GM23338 (cell line): ENCODE data around the gene PYGB. TPM values are rescaled to one million over a fixed set of nuclear protein-coding genes. Genes with fewer than 3 reads are reported as not detected.

Source experiments
- ATAC-seq: fragments of 200-7000 bp; cut with Tn5 transposase; 3 replicates; pipeline ENCODE4 v1.9.1; 2020
- DNase-seq: peaks from one replicate; pipeline ENCODE4 v3.0.0-alpha.2; 2015; ENCODE audit warnings: low spot score
- H2AFZ ChIP-seq: fragments of 200-600 bp; sonication (generic); 2 replicates; pipeline ENCODE4 v1.8.0; 2016; ENCODE audit warnings: antibody characterized with exemption, mild to moderate bottlenecking, moderate library complexity
- H3F3A ChIP-seq: fragments of 200-600 bp; sonication (generic); replicated peaks from 2 replicates; pipeline ENCODE4 v1.8.0; 2017; ENCODE audit warnings: antibody characterized with exemption, mixed run types, low read depth
- H3K27ac ChIP-seq: fragments of 200-600 bp; sonication (generic); 2 replicates; pipeline ENCODE4 v1.6.1; 2016; ENCODE audit warnings: low read depth
- H3K27me3 ChIP-seq: fragments of 200-600 bp; sonication (generic); 2 replicates; pipeline ENCODE4 v1.8.0; 2016; ENCODE audit warnings: mild to moderate bottlenecking, mixed run types, moderate library complexity; ENCODE audit not compliant: insufficient read depth
- H3K36me3 ChIP-seq: fragments of 200-600 bp; sonication (generic); 2 replicates; pipeline ENCODE4 v1.8.0; 2016; ENCODE audit warnings: mild to moderate bottlenecking; ENCODE audit not compliant: insufficient read depth
- H3K4me1 ChIP-seq: fragments of 200-600 bp; sonication (generic); 2 replicates; pipeline ENCODE4 v1.8.0; 2016; ENCODE audit warnings: mild to moderate bottlenecking, moderate library complexity; ENCODE audit not compliant: insufficient read depth
- H3K4me2 ChIP-seq: fragments of 200-600 bp; sonication (generic); 2 replicates; pipeline ENCODE4 v1.7.1; 2017; ENCODE audit warnings: mixed run types
- H3K4me3 ChIP-seq: fragments of 200-600 bp; sonication (generic); 2 replicates; pipeline ENCODE4 v1.6.1; 2016; ENCODE audit warnings: mixed run types
- H3K79me2 ChIP-seq: fragments of 200-600 bp; sonication (generic); replicated peaks from 2 replicates; pipeline ENCODE4 v1.8.0; 2017; ENCODE audit warnings: mild to moderate bottlenecking; ENCODE audit not compliant: insufficient read depth
- H3K9me2 ChIP-seq: fragments of 200-600 bp; sonication (generic); 2 replicates; pipeline ENCODE4 v1.8.0; 2017; ENCODE audit not compliant: insufficient read depth
- H4K20me1 ChIP-seq: fragments of 200-600 bp; sonication (generic); replicated peaks from 2 replicates; pipeline ENCODE4 v1.8.0; 2017; ENCODE audit warnings: mild to moderate bottlenecking; ENCODE audit not compliant: insufficient read depth
- H3K27ac Mint-ChIP-seq: 2 replicates; pipeline ENCODE4 v1.8.0; 2020; ENCODE audit warnings: inconsistent platforms, mild to moderate bottlenecking, moderate library complexity, mixed read lengths
- H3K27me3 Mint-ChIP-seq: 3 replicates; pipeline ENCODE4 v1.8.0; 2022; ENCODE audit warnings: low read depth, mild to moderate bottlenecking, moderate library complexity, mixed read lengths, inconsistent platforms; ENCODE audit not compliant: insufficient read depth, poor library complexity
- H3K36me3 Mint-ChIP-seq: 3 replicates; pipeline ENCODE4 v1.8.0; 2021; ENCODE audit warnings: low read depth, mild to moderate bottlenecking, inconsistent platforms, moderate library complexity, mixed read lengths
- H3K4me1 Mint-ChIP-seq: 3 replicates; pipeline ENCODE4 v1.8.0; 2020; ENCODE audit warnings: mild to moderate bottlenecking, inconsistent platforms, mixed read lengths
- H3K4me3 Mint-ChIP-seq: 3 replicates; pipeline ENCODE4 v1.8.0; 2021; ENCODE audit warnings: moderate library complexity, mild to moderate bottlenecking, inconsistent platforms, mixed read lengths
- H3K9me3 Mint-ChIP-seq: 3 replicates; pipeline ENCODE4 v1.8.0; 2020; ENCODE audit warnings: moderate library complexity, mild to moderate bottlenecking, inconsistent platforms, mixed read lengths
- CREB1 ChIP-seq: fragments of 250-450 bp; sonication (Bioruptor Pico); IDR thresholded peaks from 2 replicates; pipeline ENCODE4 v1.5.0; 2020; ENCODE audit warnings: low read depth, mild to moderate bottlenecking, moderate library complexity
- EZH2 ChIP-seq: fragments of 200-600 bp; sonication (generic); IDR thresholded peaks from one replicate; pipeline ENCODE4 v1.8.0; 2017; ENCODE audit warnings: antibody characterized with exemption, mild to moderate bottlenecking, low read depth; ENCODE audit not compliant: unreplicated experiment
- EZH2phosphoT487 ChIP-seq: fragments of 200-600 bp; sonication (generic); IDR thresholded peaks from one replicate; pipeline ENCODE4 v1.8.1; 2018; ENCODE audit warnings: antibody characterized with exemption; ENCODE audit not compliant: unreplicated experiment
- JUNB ChIP-seq: IDR thresholded peaks from one replicate; pipeline ENCODE4 v1.6.1; 2016; ENCODE audit warnings: antibody characterized with exemption; ENCODE audit not compliant: unreplicated experiment
- NANOG ChIP-seq: IDR thresholded peaks from 2 replicates; pipeline ENCODE4 v1.6.1; 2016; ENCODE audit warnings: antibody characterized with exemption, borderline replicate concordance
- POLR2AphosphoS5 ChIP-seq: IDR thresholded peaks from 2 replicates; pipeline ENCODE4 v1.6.1; 2016; ENCODE audit warnings: antibody characterized with exemption, low read depth
- STAT1 ChIP-seq: IDR thresholded peaks from one replicate; pipeline ENCODE4 v1.6.1; 2016; ENCODE audit warnings: antibody characterized with exemption; ENCODE audit not compliant: unreplicated experiment
- ZNF114 ChIP-seq: fragments of 250-450 bp; sonication (Bioruptor Pico); IDR thresholded peaks from 2 replicates; pipeline ENCODE4 v1.5.0; 2020; ENCODE audit warnings: mild to moderate bottlenecking, moderate library complexity
- ZNF331 ChIP-seq: fragments of 250-450 bp; sonication (Bioruptor Pico); IDR thresholded peaks from 2 replicates; pipeline ENCODE4 v1.5.0; 2020; ENCODE audit warnings: low read depth, mild to moderate bottlenecking, moderate library complexity
- polyA plus RNA-seq: library from polyadenylated mRNA; unstranded; fragments of >200 nt; fragmentation: Nextera tagmentation; extraction: Ambion mirVana; gene quantifications from 2 replicates; pipeline ENCODE4 v1.2.1, GENCODE V29; 2016
- total RNA-seq: library from RNA; depleted of rRNA; stranded (reverse); fragments of >200 nt; shearing (Covaris generic); gene quantifications from 2 replicates; pipeline ENCODE4 v1.2.3, GENCODE V29; 2014
- TF ChIP-seq, protein P1 (sequence below): IDR thresholded peaks from 2 replicates; pipeline ENCODE4 v1.6.1; 2016; ENCODE audit warnings: antibody characterized with exemption
- TF ChIP-seq, protein P2 (sequence below), 2 experiments: fragments of 200-600 bp in 1 of 2; sonication (generic) in 1 of 2; conservative IDR thresholded peaks; 2 replicates each; pipeline versions ENCODE4 v1.5.1 to v1.6.1; 2016 to 2017; ENCODE audit warnings: antibody characterized with exemption in 2 of 2, low read depth in 2 of 2, mild to moderate bottlenecking in 2 of 2, moderate library complexity in 1 of 2
- TF ChIP-seq, protein P3 (sequence below): IDR thresholded peaks from one replicate; pipeline ENCODE4 v1.6.1; 2018; ENCODE audit warnings: antibody characterized with exemption; ENCODE audit not compliant: unreplicated experiment
- TF ChIP-seq, protein P4 (sequence below): fragments of 250-450 bp; sonication (Bioruptor Pico); IDR thresholded peaks from 2 replicates; pipeline ENCODE4 v1.5.0; 2020; ENCODE audit warnings: mild to moderate bottlenecking, moderate library complexity

The PYGB gene
- total and polyA plus RNA-seq, 2 experiments from 2014 or later = 15.6 to 64.0 TPM

DNA sequence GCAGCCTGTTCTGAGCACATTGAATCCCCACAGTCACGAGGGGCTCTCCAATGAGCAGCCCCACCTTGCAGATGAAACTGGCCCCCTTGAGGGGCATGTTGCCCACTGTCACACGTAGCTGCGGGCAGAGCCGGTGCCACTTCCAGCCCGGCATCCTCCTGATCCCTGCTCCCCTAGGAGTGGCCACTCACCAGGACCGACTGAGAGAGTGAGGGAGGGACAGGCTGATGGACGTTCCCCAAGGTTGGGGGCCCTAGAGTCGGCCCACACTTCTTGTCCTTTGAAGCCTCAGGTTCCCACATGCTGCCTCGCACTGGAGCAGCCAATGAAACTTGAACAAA lies 41.9 kb upstream of the PYGB start:
- Histone ChIP-seq H3K36me3 (no peaks in the 10 kb centered on the region), H3K4me3 (no peak overlapping the region), H3F3A (no peaks in the 10 kb centered on the region), H3K9me2 (no peaks in the 10 kb centered on the region), H3K27me3 (no peaks in the 10 kb centered on the region), H3K27ac (no peak overlapping the region), H3K79me2 (peaks cover 48% of the 10 kb centered on the region), H3K4me2 (no peak overlapping the region), H2AFZ (no peak overlapping the region), H3K4me1 (peaks cover 4% of the 10 kb centered on the region), H4K20me1 (peaks cover 12% of the 10 kb centered on the region)
- Mint-ChIP-seq H3K36me3 (peaks cover 4% of the 10 kb centered on the region; the same call in 1 of the 3 replicates), H3K4me3 (no peak overlapping the region), H3K9me3 (no peaks in the 10 kb centered on the region), H3K27ac (no peak overlapping the region), H3K4me1 (peaks cover 14% of the 10 kb centered on the region), H3K27me3 (peaks cover 2% of the 10 kb centered on the region)
- TF ChIP-seq ZNF331 (CRISPR knock-in tag) (no peak), ZNF114 (CRISPR knock-in tag) (no peak), EZH2phosphoT487 (no peak), POLR2AphosphoS5 (no peak), STAT1 (no peak), CREB1 (CRISPR knock-in tag) (no peak), NANOG (no peak), JUNB (no peak), EZH2 (no peak)
- TF ChIP-seq, protein P1, sequence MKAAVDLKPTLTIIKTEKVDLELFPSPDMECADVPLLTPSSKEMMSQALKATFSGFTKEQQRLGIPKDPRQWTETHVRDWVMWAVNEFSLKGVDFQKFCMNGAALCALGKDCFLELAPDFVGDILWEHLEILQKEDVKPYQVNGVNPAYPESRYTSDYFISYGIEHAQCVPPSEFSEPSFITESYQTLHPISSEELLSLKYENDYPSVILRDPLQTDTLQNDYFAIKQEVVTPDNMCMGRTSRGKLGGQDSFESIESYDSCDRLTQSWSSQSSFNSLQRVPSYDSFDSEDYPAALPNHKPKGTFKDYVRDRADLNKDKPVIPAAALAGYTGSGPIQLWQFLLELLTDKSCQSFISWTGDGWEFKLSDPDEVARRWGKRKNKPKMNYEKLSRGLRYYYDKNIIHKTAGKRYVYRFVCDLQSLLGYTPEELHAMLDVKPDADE = no peak
- TF ChIP-seq, protein P2, sequence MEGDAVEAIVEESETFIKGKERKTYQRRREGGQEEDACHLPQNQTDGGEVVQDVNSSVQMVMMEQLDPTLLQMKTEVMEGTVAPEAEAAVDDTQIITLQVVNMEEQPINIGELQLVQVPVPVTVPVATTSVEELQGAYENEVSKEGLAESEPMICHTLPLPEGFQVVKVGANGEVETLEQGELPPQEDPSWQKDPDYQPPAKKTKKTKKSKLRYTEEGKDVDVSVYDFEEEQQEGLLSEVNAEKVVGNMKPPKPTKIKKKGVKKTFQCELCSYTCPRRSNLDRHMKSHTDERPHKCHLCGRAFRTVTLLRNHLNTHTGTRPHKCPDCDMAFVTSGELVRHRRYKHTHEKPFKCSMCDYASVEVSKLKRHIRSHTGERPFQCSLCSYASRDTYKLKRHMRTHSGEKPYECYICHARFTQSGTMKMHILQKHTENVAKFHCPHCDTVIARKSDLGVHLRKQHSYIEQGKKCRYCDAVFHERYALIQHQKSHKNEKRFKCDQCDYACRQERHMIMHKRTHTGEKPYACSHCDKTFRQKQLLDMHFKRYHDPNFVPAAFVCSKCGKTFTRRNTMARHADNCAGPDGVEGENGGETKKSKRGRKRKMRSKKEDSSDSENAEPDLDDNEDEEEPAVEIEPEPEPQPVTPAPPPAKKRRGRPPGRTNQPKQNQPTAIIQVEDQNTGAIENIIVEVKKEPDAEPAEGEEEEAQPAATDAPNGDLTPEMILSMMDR (conservative IDR thresholded peaks at IDR 0.05; ENCODE audit: low read depth in 2 of 2) = no peak
- TF ChIP-seq, protein P3, sequence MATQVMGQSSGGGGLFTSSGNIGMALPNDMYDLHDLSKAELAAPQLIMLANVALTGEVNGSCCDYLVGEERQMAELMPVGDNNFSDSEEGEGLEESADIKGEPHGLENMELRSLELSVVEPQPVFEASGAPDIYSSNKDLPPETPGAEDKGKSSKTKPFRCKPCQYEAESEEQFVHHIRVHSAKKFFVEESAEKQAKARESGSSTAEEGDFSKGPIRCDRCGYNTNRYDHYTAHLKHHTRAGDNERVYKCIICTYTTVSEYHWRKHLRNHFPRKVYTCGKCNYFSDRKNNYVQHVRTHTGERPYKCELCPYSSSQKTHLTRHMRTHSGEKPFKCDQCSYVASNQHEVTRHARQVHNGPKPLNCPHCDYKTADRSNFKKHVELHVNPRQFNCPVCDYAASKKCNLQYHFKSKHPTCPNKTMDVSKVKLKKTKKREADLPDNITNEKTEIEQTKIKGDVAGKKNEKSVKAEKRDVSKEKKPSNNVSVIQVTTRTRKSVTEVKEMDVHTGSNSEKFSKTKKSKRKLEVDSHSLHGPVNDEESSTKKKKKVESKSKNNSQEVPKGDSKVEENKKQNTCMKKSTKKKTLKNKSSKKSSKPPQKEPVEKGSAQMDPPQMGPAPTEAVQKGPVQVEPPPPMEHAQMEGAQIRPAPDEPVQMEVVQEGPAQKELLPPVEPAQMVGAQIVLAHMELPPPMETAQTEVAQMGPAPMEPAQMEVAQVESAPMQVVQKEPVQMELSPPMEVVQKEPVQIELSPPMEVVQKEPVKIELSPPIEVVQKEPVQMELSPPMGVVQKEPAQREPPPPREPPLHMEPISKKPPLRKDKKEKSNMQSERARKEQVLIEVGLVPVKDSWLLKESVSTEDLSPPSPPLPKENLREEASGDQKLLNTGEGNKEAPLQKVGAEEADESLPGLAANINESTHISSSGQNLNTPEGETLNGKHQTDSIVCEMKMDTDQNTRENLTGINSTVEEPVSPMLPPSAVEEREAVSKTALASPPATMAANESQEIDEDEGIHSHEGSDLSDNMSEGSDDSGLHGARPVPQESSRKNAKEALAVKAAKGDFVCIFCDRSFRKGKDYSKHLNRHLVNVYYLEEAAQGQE = no peak
- TF ChIP-seq, protein P4, sequence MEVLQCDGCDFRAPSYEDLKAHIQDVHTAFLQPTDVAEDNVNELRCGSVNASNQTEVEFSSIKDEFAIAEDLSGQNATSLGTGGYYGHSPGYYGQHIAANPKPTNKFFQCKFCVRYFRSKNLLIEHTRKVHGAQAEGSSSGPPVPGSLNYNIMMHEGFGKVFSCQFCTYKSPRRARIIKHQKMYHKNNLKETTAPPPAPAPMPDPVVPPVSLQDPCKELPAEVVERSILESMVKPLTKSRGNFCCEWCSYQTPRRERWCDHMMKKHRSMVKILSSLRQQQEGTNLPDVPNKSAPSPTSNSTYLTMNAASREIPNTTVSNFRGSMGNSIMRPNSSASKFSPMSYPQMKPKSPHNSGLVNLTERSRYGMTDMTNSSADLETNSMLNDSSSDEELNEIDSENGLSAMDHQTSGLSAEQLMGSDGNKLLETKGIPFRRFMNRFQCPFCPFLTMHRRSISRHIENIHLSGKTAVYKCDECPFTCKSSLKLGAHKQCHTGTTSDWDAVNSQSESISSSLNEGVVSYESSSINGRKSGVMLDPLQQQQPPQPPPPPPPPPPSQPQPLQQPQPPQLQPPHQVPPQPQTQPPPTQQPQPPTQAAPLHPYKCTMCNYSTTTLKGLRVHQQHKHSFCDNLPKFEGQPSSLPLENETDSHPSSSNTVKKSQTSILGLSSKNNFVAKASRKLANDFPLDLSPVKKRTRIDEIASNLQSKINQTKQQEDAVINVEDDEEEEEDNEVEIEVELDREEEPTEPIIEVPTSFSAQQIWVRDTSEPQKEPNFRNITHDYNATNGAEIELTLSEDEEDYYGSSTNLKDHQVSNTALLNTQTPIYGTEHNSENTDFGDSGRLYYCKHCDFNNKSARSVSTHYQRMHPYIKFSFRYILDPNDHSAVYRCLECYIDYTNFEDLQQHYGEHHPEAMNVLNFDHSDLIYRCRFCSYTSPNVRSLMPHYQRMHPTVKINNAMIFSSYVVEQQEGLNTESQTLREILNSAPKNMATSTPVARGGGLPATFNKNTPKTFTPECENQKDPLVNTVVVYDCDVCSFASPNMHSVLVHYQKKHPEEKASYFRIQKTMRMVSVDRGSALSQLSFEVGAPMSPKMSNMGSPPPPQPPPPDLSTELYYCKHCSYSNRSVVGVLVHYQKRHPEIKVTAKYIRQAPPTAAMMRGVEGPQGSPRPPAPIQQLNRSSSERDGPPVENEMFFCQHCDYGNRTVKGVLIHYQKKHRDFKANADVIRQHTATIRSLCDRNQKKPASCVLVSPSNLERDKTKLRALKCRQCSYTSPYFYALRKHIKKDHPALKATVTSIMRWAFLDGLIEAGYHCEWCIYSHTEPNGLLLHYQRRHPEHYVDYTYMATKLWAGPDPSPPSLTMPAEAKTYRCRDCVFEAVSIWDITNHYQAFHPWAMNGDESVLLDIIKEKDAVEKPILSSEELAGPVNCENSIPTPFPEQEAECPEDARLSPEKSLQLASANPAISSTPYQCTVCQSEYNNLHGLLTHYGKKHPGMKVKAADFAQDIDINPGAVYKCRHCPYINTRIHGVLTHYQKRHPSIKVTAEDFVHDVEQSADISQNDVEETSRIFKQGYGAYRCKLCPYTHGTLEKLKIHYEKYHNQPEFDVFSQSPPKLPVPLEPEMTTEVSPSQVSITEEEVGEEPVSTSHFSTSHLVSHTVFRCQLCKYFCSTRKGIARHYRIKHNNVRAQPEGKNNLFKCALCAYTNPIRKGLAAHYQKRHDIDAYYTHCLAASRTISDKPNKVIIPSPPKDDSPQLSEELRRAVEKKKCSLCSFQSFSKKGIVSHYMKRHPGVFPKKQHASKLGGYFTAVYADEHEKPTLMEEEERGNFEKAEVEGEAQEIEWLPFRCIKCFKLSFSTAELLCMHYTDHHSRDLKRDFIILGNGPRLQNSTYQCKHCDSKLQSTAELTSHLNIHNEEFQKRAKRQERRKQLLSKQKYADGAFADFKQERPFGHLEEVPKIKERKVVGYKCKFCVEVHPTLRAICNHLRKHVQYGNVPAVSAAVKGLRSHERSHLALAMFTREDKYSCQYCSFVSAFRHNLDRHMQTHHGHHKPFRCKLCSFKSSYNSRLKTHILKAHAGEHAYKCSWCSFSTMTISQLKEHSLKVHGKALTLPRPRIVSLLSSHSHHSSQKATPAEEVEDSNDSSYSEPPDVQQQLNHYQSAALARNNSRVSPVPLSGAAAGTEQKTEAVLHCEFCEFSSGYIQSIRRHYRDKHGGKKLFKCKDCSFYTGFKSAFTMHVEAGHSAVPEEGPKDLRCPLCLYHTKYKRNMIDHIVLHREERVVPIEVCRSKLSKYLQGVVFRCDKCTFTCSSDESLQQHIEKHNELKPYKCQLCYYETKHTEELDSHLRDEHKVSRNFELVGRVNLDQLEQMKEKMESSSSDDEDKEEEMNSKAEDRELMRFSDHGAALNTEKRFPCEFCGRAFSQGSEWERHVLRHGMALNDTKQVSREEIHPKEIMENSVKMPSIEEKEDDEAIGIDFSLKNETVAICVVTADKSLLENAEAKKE = no peak
- ATAC-seq (no peak), DNase-seq (no peak)
